Natural killer cell (primary cell): ENCODE measurements around the gene SHB. TPM values are rescaled to one million over a fixed set of nuclear protein-coding genes. Genes with fewer than 3 reads are reported as not detected.

Experiments
- ATAC-seq, 3 donors: fragments of 150-1000 bp in 2 of 3; fragments of 200-7000 bp in 1 of 3; cut with Tn5 transposase; 1 replicate in 1 of 3; 2 replicates in 2 of 3; pipeline ENCODE4 v1.10.0; 2021; ENCODE audit warnings: mild to moderate bottlenecking in 2 of 3, moderate library complexity in 2 of 3
- DNase-seq, 2 donors: peaks; one replicate each; pipeline versions ENCODE4 v3.0.0 to v3.0.0-alpha.2; 2013 to 2021; ENCODE audit warnings: mixed read lengths in 1 of 2
- H3K27ac ChIP-seq: one replicate; pipeline ENCODE4 v1.5.1; 2013; ENCODE audit warnings: mild to moderate bottlenecking, low read length
- H3K27me3 ChIP-seq: one replicate; pipeline ENCODE4 v1.6.1; 2013; ENCODE audit warnings: low read length; ENCODE audit not compliant: control insufficient read depth, insufficient read depth
- H3K36me3 ChIP-seq: one replicate; pipeline ENCODE4 v1.6.1; 2013; ENCODE audit warnings: low read length; ENCODE audit not compliant: control insufficient read depth, insufficient read depth
- H3K4me1 ChIP-seq: one replicate; pipeline ENCODE4 v1.6.1; 2013; ENCODE audit warnings: low read length; ENCODE audit not compliant: control insufficient read depth, insufficient read depth
- H3K4me3 ChIP-seq: one replicate; pipeline ENCODE4 v1.5.1; 2013; ENCODE audit warnings: low read length
- H3K9me3 ChIP-seq: one replicate; pipeline ENCODE4 v1.6.1; 2013; ENCODE audit warnings: low read length; ENCODE audit not compliant: control insufficient read depth, insufficient read depth
- H3K27ac Mint-ChIP-seq, 2 donors: one replicate each; pipeline ENCODE4 v1.8.0; 2022; ENCODE audit warnings: mild to moderate bottlenecking in 2 of 2, mixed read lengths in 2 of 2, moderate library complexity in 1 of 2
- H3K27me3 Mint-ChIP-seq, 2 donors: one replicate each; pipeline ENCODE4 v1.8.0; 2022; ENCODE audit warnings: low read depth in 2 of 2, mixed read lengths in 2 of 2
- H3K36me3 Mint-ChIP-seq: one replicate; pipeline ENCODE4 v1.8.0; 2022; ENCODE audit warnings: mixed read lengths
- H3K4me1 Mint-ChIP-seq, 2 donors: one replicate each; pipeline ENCODE4 v1.8.0; 2022; ENCODE audit warnings: mixed read lengths in 2 of 2
- H3K4me3 Mint-ChIP-seq: one replicate; pipeline ENCODE4 v1.8.0; 2022; ENCODE audit warnings: mild to moderate bottlenecking, moderate library complexity, mixed read lengths
- H3K9me3 Mint-ChIP-seq, 2 donors: one replicate each; pipeline ENCODE4 v1.8.0; 2022; ENCODE audit warnings: mixed read lengths in 2 of 2
- CTCF ChIP-seq: fragments of 200-600 bp; IDR thresholded peaks from one replicate; pipeline ENCODE4 v1.8.0; 2022; ENCODE audit warnings: antibody characterized with exemption
- WGBS: methylation state at CpG from one replicate; pipeline ENCODE4 v1.1.7; 2013; ENCODE audit warnings: missing lambda C conversion rate; ENCODE audit not compliant: insufficient coverage; 5-methylcytosine and 5-hydroxymethylcytosine counted together
- intact Hi-C: fragments of 100-400 bp; cut with micrococcal nuclease; formaldehyde crosslinking; loops from one replicate; pipeline ENCODE4 v1.14.2; 2022
- total RNA-seq, 4 donors: library from RNA; stranded (reverse); fragments of 120-200 nt in 1 of 4; gene quantifications; one replicate each; pipeline versions ENCODE4 v1.2.3 to v1.2.4, GENCODE V29; 2013 to 2022

The SHB gene
- total RNA-seq, 3 donors from 2014 or later (not counting 1 experiment from before 2014, with no cell fraction given), result 2.7 to 7.1 (median 2.9) TPM

GRCh38 chr9:38039907-38040682 lies 28.9 kb downstream of the SHB start:
- Histone ChIP-seq H3K9me3 (no peaks in the 10 kb centered on the region), H3K27ac (no peak overlapping the region), H3K4me3 (no peak overlapping the region), H3K36me3 (no peaks in the 10 kb centered on the region), H3K4me1 (no peaks in the 10 kb centered on the region), H3K27me3 (no peaks in the 10 kb centered on the region)
- 89% methylated on average over 18 of the region's 21 CpGs for WGBS
- Mint-ChIP-seq H3K4me3 (no peak overlapping the region), H3K9me3 (no peaks in the 10 kb centered on the region), H3K36me3 (no peaks in the 10 kb centered on the region), H3K27me3 (no peaks in the 10 kb centered on the region), H3K4me1 (peaks cover 0 to 27% of the 10 kb centered on the region in 2 donors), H3K27ac (no peak overlapping the region)
- TF ChIP-seq CTCF, result no peak
- ATAC-seq (no peak), DNase-seq (no peak)
- intact Hi-C loops, result no loop called here

GRCh38 chr9:38039090-38039906 lies 29.7 kb downstream of the SHB start:
- Histone ChIP-seq H3K36me3 (no peaks in the 10 kb centered on the region), H3K4me3 (no peak overlapping the region), H3K27ac (no peak overlapping the region), H3K9me3 (no peaks in the 10 kb centered on the region), H3K27me3 (no peaks in the 10 kb centered on the region), H3K4me1 (no peaks in the 10 kb centered on the region)
- no peak overlapping the region for H3K27ac Mint-ChIP-seq
- no peaks in the 10 kb centered on the region for H3K27me3 Mint-ChIP-seq
- no peak overlapping the region for H3K4me3 Mint-ChIP-seq
- H3K4me1 Mint-ChIP-seq, result peaks cover 0 to 34% of the 10 kb centered on the region in 2 donors
- WGBS, result 56% methylated on average over 15 of the region's 16 CpGs
- peak in 1 of 3 donors; percentile 27 for ATAC-seq
- intact Hi-C loops, result no loop called here
- H3K36me3 Mint-ChIP-seq, result no peaks in the 10 kb centered on the region
- no peaks in the 10 kb centered on the region for H3K9me3 Mint-ChIP-seq
- no peak for TF ChIP-seq CTCF
- no peak for DNase-seq

- H3K27me3 Mint-ChIP-seq, result no peaks in the 10 kb centered on the region
- WGBS, result 81% methylated on average over 15 of the region's 15 CpGs
- H3K27ac Mint-ChIP-seq, result peak overlapping the region in 1 of 2 donors; percentile 29
Measured at GRCh38 chr9:38038307-38039089, 30.5 kb downstream of the SHB start.

More at GRCh38 chr9:38038307-38039089, 30.5 kb downstream of the SHB start:
- intact Hi-C loops, result no loop called here
- H3K36me3 ChIP-seq, result no peaks in the 10 kb centered on the region
- Mint-ChIP-seq H3K4me3 (no peak overlapping the region), H3K9me3 (no peaks in the 10 kb centered on the region), H3K36me3 (no peaks in the 10 kb centered on the region), H3K4me1 (peaks cover 0 to 34% of the 10 kb centered on the region in 2 donors)
- H3K27me3 ChIP-seq, result no peaks in the 10 kb centered on the region
- H3K4me1 ChIP-seq, result no peaks in the 10 kb centered on the region
- H3K4me3 ChIP-seq, result no peak overlapping the region
- no peaks in the 10 kb centered on the region for H3K9me3 ChIP-seq
- DNase-seq, result no peak
- TF ChIP-seq CTCF, result no peak
- ATAC-seq, result peak; percentile 47 to 63 (median 50)
- no peak overlapping the region for H3K27ac ChIP-seq
